ENCODE results near the gene TCERG1.

The TCERG1 gene

DNA sequence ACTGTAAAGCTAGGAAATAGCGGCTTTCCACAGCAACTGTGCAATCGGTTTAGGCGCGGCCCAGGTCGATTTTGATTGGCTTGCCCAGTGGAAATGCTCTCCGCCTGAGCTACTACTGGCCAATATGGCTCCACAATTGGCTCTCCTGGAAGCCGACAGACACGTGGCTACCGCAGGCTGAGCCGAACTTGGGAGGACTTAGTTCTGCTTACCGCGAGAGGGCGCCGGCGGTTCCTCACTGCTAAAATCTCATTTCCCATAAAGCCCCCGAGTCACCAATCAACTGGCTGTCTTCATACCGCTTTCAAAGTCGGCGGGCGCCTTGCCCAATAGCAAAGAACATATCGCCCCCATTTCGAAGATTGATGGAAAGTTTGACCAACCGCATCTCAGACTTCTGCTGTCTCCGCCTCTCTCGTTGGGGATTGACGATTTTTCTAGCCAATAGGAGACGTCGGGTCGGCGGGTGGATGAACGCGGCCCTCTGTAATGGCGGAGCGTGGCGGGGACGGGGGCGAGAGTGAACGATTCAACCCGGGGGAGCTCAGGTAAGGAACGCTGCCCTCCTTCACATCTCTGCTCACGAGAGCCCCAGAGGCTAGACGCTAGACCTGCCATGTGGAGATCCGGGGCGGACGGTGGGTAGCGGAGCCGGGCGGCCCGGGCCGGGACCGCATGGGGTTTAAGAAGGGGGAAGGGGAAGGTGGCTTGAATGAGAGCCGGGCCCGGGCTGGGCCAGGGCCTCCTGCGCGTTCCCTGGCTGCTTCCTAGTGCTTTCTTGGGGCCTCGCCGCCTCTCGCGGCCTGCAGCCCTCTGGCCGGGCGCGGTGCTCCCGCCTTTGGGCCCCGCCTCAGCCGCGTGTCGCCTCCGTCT lies at the start of gene TCERG1:
Gene TCERG1 (plus strand): TSS at position 473 of the 873 bp plus-strand sequence. CDS start 17 bp downstream, at position 490.
- peak; percentile 92 for DNase-seq

DNA sequence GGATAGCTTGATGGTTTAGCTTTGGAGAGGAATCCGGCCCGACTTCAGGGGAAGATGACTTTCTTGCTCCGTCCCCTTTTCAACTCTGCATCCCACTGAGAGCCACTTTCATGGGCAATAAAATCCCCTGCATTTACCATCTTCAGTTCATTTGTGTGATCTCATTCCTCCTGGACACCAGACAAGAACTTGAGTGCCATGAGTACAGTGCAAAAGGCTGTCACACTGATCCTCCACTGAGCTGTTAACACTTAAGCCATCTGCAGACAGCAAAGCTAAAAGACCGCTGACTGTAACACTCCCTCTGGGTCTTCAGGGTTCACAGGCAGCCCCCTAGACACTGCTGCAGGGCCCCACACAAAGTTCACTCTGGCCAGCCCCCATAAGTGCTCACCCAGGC lies 48.3 kb upstream of the TCERG1 start:
- DNase-seq, result no peak

DNA sequence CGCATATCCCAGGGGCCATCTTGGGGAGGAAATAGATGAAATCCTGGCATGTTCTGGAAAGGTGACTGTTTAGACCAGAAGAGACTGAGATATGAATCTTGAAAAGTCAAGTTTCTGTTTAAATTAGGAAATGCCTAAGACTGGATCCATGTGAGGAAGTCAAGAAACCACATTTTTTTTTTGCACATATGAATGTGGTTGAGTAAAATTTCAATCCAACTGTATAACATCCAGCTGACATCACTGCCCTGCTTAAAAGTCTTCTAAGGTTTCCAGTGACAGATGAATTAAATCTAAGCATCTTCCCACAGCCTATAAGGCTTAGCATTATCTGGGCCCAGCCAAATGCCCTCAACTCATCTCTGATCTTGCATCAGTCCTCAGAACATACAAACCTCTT lies 47.7 kb upstream of the TCERG1 start:
- DNase-seq, result no peak

DNA sequence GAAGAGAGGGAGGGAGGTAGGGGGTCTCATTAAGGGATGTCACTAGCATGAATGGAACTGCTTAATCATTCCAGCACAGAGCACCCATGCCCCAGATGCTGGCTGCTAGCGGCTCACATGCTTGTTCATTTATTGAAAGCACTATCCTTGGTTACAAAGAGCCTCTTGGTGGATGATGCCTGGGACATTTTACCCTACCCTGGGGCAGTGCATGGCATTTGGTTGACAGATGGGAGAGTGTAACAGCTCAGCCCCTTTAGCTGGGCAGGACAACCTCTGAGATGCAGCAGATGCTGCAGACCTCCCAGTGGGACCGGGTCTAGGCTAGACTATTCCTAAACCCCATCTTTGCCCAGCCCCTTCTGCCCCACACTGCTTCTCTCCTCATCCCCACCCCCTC lies 46.9 kb upstream of the TCERG1 start:
- DNase-seq, result no peak

DNA sequence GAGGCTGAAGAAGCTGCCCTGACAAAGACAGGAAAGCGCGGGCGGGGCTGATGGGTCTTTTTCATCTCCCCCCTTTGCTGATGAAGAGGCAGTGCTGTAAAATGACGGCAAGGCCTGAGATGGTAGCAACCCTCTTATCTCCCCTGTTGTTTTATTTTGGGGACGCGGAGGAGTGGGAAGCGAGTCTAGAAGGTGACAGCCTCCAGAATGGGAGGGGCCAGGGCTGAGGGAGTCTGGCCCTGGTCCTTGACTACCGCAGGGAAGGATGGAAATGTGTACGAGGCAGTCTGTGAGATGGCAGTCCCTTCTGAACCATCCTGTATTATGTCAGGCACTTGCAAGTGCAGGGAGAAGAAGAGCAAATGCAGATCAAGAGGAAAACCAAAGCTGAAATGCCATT lies 46.1 kb upstream of the TCERG1 start:
- no peak for DNase-seq

DNA sequence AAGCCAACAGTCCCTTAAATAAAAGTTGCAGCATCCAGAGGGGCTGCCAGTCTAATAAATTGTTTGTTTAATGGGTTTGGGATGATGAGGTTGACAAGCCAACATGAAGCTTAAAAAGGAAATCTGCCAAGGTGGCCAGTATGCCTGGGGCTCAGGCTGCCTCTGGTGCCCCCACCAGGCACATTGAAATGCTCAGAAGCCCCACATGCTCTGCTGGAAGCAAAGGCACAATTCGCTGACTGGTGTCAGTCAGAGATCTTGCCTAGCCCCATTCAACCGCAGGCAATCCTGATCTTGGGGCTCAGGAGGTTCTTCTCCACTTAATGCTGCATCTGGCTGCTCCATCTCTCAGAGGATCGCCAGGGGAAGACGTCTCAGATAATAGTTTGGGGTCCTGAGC lies 44.2 kb upstream of the TCERG1 start:
- DNase-seq, result no peak

DNA sequence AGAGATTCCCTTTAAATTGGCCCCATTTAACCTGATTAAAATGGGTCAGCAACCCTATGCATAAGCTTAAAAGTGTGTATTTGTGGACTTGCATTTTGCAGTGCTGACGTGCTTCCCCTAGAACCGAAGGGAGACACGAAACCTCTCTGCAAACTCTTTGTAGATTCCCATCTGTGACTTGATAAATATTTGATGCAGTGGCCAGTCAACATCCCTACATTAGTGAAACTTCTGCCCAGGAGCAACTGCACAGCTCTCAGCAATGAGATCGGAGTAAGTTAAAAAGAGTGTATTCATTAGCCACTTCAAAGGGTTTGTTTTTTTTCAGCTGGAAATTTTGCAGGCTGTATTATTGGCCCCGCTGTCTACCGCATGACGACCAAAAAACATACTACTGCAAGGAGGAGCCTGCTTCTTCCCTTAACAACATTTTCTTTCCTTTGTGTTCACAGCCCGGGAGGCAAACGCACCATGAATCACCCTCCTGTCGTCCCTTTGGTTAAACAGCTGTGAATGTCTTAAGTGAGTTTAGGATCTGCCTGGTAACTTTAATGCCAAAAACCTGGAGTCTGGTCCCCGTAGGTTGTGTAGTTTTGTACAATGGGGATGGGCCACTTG lies 38.0 kb upstream of the TCERG1 start:
- DNase-seq, result no peak

DNA sequence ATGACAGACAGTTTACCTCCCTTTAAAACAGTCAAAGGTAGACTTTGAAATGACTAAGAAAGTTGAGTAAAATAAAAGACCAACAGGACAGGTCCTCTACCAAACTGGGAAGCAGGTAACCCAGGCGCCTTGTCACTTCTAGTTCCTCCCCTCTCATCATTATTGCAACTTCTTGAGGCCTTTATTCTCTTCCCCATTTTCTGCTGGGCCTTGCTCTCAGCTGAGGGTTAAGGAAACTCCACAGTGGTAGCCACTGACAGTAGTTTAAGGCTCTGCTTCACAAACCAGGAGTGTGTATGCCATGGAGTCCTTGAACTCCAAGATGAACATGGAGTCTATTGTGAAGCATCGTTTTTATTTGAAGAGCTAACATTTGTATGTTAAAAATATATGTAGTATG lies 36.9 kb upstream of the TCERG1 start:
- no peak for DNase-seq

DNA sequence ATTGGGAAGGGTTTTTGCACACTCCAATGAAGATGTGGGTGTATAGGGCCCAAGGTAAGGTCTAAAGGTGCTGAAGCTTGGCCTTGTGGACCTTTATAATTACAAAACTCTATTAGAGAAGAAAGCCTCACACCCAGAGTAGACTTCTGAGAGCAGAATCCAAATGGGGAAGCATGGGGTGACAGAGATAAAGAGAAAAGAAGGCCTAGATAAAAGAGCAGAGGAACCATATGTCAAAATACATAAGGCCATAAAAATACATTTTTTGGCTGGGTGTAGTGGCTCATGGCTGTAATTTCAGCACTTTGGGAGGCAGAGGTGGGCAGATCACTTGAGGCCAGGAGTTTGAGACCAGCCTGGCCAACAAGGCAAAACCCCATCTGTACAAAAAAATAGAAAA lies 27.4 kb upstream of the TCERG1 start:
- no peak for DNase-seq

DNA sequence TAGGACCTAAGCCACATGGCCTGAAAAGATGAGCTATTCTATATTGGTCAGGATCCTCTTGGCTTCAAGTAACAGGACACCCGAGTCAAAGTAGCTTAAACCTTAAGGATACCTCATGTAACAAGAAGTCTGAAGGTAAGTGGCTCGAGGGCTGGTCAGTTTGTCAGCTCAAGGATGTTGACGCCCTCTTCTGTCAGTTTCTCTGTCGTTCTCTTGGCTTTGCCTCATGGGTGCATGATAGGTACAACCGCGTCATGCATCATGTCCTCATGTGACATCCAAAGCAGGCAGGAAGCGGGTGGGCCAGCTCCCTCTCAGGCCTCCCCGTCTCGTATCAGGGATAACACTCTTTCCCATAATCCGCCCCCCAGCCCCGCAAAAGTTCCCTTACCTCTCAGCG lies 22.1 kb upstream of the TCERG1 start:
- no peak for DNase-seq

DNA sequence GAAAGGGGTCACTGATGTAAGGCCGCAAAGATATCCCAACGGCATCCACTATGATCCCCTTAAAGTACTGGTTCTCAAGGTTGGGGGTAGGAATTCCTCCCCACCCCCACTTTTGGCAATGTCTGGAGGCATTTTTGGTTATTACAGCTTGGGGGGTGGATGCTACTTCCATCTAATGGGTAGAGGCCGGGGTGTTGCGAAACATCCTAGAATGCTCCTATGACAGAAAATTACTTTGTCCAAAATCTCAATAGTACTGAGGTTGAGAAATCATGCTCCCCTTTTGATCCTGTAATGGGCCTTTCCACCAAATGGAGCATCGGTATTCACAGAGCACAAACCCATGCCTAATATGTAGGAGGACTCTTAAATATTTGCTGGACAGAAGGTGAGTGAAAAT lies 20.8 kb upstream of the TCERG1 start:
- no peak for DNase-seq

DNA sequence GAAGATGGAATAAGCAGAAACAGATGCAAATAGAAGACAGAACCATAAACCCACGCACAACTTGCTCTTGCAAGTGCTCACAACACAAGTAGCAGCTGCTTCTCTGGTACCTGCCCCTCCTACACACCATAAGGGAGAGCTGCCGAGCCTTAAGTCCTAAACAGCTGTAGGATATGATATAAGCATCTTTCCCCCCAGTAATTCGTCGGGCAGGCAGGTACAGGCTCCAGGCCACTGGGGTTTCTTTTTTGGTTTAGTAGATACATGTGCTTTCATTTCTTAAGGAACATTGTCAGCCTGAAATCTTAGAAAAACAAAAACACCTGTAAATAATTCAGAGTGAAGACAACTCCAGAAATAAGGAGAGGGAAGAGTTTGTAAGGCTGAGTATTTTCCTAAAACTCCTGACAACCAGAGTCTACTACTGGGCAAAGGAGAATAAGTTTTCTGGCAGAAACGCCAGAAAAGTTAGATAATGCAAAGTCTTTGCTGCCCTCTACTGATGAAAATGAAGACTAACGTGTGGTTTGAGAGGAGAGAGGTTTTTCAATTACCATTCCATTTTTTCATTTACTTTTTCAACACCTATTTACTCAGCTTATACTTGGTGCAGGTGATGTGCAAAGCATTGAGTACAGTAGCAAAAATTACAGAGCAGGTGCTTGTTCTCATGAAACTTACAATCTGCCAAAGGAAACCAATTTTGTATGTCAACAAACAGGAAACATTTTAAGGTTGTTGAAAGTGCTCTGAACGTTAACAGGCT lies 20.1 kb upstream of the TCERG1 start:
- no peak for DNase-seq

DNA sequence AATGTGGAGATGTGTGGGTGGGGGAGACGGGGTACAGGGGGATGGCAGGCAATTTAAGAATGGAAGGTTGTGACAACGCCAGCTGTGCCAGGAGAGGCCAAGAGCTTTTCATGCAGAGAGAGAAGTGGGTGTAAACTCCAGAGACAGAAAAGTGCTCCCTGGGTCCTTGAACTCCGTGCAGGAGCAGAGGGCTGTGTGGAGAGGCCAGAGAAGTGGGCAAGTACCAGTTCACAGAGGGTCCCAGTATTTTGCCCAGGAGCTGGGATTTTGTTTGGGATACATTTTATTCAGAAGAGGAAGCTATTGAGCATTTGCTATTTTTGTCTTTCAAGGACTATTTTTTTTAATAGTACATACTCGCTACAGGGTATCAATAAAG lies 19.5 kb upstream of the TCERG1 start:
- DNase-seq, result no peak

DNA sequence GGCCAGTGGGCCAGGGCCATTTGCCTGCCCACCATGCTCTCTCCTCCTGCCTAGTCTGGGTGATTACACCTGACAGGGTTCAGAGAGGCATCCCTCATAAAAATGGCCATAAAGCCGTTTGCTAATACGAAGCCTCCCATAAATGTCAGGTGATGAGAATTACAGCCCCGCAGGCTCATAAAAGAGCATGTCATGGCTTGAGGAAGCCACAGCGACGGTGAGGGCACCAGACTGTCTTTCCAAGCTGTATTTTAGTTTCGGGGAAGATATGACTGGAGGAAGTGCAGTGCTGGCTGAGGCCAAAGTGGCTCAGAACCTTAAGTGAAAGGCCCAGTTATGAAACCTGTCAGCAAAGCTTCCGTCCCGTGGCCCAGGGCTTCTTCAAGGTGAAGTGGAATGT lies 18.5 kb upstream of the TCERG1 start:
- DNase-seq, result no peak

DNA sequence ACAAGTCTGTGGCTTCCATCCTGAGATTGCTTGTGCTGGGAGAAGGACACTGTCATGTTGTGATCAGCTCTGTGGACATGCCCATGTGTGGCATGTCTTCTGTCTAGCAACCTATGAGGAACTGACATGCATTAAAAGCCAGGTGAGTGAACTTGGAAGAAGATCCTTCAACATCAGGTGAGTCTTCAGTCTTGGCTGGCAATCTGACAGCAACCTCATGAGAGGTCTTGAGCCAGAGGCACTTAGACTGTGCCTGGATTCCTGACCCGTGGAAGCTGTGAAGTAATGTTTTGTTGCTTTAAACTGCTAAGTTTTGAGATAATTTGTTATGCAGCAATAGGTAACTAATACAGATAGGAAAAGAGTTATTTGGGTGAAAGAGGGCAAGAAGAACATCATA lies 6.8 kb upstream of the TCERG1 start:
- no peak for DNase-seq

DNA sequence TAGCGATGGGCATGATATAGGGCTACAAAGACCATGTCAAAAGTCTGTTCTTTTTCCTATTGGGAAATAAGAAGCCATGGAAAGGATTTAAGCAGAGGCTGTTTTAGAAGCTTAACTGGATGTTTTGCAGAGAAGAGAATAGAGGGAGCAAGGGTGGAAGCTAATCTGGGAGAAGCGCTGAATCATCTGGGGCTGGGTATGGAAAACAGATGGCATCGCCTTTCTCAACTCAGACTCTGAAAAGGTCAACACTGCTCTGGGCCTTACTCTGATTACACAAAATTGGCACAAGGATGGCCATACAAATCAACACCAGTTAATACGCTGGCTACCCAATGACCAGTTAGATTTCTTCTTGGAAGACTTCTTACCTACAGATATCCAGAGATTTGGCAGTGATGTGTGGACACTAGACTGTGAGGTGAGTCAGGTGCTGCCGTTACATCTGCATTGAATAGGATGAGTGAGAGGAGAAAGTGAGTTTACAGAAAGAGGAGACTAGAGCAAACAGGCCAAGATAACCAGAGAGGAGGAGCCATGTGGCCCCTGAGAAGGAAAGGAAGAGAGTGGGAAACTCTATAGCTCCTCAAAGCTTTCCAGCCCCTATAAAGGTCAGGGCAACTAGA lies 6.2 kb upstream of the TCERG1 start:
- no peak for DNase-seq

DNA sequence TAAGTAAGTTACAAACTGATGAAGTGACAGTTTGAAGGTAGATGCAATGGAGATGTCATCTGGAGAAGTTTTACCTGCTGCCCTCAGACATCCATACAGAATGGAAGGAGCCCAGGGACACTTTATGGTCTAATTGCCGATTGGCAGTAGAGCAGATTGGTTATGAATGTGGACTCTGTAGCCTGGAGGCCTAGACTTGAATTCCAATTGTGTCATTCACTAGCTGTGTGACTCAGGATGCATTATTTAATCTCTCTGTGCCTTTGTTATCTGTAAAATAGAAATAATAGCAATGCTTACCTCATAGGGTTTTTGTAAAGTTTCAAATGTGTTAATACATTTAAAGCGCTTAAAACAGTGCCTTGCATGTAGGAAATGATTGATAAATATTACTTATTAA lies 5.2 kb upstream of the TCERG1 start:
- DNase-seq, result no peak

DNA sequence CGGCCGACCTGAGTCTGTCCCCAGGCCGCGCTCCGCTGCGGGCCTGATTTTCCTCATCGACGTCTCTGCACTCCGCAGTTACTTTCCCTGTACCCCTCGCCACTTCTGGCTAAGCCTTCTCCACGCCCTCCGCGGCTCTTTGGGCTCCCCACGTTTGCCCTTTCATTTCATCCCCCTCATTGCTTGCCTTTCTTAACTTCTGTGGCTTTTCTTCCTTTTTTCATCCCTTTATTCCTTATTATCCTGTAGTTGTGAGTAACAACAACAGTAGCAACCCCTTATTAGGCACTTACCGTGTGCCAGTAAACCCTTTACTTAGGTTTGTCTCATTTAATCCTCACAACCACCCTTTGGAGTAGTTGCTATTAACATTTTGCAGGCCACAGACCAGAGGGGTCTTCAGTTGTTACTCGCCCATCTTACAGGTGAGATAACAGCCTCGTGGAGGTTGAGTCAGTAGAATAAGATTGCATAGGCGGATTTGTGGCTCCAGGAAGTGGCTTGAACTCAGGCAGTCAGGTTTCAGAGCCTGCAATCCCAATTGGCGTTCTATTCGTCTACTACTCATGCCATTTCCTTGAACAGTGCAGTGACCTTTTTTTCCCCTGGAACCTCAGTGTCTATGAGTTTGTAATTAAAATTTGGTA lies 724 bp downstream of the TCERG1 start:
- DNase-seq, result no peak

DNA sequence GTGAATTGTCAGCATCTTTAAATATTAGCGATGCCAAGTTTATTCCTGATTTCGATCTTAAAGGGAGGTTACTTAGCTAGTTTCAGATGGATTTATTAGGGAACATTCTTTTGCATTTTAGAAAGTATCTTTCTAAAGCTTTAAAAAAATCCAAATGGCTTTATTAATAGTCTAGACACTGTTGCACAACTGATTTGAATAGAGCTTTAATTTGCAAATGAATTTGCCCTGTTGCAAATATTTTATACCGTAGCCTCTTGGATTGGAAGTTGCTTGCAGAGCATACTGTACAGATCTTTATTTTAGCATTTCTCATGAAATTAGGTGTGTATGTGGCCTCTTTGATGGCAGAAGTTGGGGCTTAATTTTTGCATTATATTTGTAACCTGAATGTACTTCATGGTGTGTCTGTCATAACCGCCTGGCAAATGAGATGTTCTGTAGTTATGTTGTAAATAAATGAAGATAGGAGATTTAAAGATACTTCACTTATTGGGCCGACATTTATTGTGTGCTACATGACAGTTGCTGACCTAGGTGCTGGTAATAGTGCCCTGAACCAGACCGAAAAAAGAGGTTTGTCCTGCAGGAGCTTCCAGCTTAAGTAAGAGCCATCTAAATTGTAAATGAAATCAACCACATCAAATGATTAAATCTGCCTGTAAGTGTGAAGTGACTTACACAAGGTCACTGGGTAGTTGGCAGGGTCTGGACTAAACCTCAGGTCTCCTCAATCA lies 1.8 kb downstream of the TCERG1 start:
- DNase-seq, result no peak

DNA sequence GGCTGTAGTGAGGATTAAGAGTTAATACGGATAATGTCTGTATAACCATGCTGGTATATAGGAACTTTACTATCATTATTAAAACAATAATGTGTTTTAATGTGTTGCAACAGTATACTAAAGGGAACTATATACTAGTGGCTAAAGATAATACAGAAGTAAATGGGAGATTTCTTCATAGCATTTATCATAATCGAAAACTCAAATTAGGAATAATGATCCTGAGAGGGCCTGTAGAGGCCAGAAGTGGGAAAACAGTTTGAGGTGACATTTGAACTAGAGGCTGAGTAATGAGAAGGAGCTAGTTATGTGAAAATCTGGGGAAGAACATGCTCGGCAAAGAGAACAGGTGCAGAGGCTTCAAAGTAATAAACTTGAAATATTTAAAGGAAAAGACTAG lies 2.9 kb downstream of the TCERG1 start:
- DNase-seq, result no peak

DNA sequence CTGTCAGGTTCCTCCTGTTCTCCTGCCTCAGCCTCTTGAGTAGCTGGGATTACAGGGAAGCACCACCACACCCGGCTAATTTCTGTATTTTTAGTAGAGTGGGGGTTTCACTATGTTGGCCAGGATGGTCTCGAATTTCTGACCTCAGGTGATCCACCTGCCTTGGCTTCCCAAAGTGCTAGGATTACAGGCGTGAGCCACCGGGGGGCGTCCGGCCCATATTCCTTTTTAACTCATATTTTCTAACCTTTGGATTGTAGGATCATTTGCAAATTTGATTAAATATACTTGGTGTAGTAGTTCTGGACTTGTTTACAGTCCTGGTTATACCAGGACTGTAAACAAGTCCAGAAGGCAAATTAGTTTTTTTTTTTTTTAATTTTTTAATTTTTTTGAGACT lies 4.3 kb downstream of the TCERG1 start:
- DNase-seq, result no peak

DNA sequence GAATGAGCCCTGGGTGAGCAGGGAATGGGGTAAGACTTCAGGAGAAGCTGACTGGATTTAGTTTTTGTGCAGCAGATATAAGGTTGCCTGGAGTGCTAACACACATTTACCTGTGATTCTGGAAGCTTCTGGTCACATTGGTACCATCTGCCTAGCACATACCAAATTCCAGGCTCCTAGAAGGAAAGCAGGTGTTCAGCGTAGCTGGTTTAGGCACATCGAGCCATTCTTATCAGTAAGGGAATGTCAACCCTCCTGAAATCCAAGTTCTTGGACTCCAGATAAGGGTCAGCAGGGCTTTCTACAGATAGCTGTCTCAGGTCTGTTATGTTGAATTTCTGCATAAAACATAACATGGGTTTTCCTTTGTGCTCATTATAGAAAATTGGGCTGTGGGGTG lies 10.3 kb downstream of the TCERG1 start:
- no peak for DNase-seq

Data from NCI-H2081 treated with DMSO at 0.1 percent for 48 hours (cell line).